ENCODE results near the gene PRKCQ.

The PRKCQ gene

GRCh38 chr10:6399879-6400278, 180.2 kb downstream of the PRKCQ start:
- Histone ChIP-seq H3K27ac (replicated peaks) (peak overlapping the region; percentile 85), H3K27me3 (ENCODE audit: insufficient read depth, poor library complexity, severe bottlenecking) (no peaks in the 10 kb centered on the region), H3K4me3 (replicated peaks; ENCODE audit: insufficient read depth, low read length) (no peak overlapping the region)
- no peak for DNase-seq (ENCODE audit: low read depth in 1 of 2, low spot score in 1 of 2)
- TF ChIP-seq, protein P1, sequence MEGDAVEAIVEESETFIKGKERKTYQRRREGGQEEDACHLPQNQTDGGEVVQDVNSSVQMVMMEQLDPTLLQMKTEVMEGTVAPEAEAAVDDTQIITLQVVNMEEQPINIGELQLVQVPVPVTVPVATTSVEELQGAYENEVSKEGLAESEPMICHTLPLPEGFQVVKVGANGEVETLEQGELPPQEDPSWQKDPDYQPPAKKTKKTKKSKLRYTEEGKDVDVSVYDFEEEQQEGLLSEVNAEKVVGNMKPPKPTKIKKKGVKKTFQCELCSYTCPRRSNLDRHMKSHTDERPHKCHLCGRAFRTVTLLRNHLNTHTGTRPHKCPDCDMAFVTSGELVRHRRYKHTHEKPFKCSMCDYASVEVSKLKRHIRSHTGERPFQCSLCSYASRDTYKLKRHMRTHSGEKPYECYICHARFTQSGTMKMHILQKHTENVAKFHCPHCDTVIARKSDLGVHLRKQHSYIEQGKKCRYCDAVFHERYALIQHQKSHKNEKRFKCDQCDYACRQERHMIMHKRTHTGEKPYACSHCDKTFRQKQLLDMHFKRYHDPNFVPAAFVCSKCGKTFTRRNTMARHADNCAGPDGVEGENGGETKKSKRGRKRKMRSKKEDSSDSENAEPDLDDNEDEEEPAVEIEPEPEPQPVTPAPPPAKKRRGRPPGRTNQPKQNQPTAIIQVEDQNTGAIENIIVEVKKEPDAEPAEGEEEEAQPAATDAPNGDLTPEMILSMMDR (IDR thresholded peaks at IDR 0.05; ENCODE audit: insufficient read depth, low read length): no peak
- no peak for TF ChIP-seq GABPA (IDR thresholded peaks at IDR 0.05; ENCODE audit: low read depth)
- TF ChIP-seq, protein P2, sequence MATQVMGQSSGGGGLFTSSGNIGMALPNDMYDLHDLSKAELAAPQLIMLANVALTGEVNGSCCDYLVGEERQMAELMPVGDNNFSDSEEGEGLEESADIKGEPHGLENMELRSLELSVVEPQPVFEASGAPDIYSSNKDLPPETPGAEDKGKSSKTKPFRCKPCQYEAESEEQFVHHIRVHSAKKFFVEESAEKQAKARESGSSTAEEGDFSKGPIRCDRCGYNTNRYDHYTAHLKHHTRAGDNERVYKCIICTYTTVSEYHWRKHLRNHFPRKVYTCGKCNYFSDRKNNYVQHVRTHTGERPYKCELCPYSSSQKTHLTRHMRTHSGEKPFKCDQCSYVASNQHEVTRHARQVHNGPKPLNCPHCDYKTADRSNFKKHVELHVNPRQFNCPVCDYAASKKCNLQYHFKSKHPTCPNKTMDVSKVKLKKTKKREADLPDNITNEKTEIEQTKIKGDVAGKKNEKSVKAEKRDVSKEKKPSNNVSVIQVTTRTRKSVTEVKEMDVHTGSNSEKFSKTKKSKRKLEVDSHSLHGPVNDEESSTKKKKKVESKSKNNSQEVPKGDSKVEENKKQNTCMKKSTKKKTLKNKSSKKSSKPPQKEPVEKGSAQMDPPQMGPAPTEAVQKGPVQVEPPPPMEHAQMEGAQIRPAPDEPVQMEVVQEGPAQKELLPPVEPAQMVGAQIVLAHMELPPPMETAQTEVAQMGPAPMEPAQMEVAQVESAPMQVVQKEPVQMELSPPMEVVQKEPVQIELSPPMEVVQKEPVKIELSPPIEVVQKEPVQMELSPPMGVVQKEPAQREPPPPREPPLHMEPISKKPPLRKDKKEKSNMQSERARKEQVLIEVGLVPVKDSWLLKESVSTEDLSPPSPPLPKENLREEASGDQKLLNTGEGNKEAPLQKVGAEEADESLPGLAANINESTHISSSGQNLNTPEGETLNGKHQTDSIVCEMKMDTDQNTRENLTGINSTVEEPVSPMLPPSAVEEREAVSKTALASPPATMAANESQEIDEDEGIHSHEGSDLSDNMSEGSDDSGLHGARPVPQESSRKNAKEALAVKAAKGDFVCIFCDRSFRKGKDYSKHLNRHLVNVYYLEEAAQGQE (IDR thresholded peaks at IDR 0.05; ENCODE audit: insufficient replicate concordance, low read depth): no peak
- TF ChIP-seq POLR2AphosphoS5 (IDR thresholded peaks at IDR 0.05; ENCODE audit: low read depth): no peak
- no peak for TF ChIP-seq SPI1 (IDR thresholded peaks at IDR 0.05; ENCODE audit: borderline replicate concordance, low read depth)

- TF ChIP-seq, protein P1 (IDR thresholded peaks at IDR 0.05; ENCODE audit: insufficient read depth, low read length): no peak
- TF ChIP-seq POLR2AphosphoS5 (IDR thresholded peaks at IDR 0.05; ENCODE audit: low read depth): no peak
- TF ChIP-seq, protein P2 (IDR thresholded peaks at IDR 0.05; ENCODE audit: insufficient replicate concordance, low read depth): no peak
- TF ChIP-seq SPI1 (IDR thresholded peaks at IDR 0.05; ENCODE audit: borderline replicate concordance, low read depth): peak; percentile 15; the same call in 1 of the 2 replicates
- no peak for TF ChIP-seq GABPA (IDR thresholded peaks at IDR 0.05; ENCODE audit: low read depth)
- Histone ChIP-seq H3K27me3 (ENCODE audit: insufficient read depth, poor library complexity, severe bottlenecking) (no peaks in the 10 kb centered on the region), H3K27ac (replicated peaks) (peak overlapping the region; percentile 85), H3K4me3 (replicated peaks; ENCODE audit: insufficient read depth, low read length) (no peak overlapping the region)
- peak; percentile 51 to 78 for DNase-seq (ENCODE audit: low read depth in 1 of 2, low spot score in 1 of 2)
Measured at GRCh38 chr10:6399231-6399741, 180.8 kb downstream of the PRKCQ start.

GRCh38 chr10:6398399-6398798, 181.7 kb downstream of the PRKCQ start:
- no peak overlapping the region for H3K4me3 ChIP-seq (replicated peaks; ENCODE audit: insufficient read depth, low read length)
- peak overlapping the region; percentile 85 for H3K27ac ChIP-seq (replicated peaks)
- TF ChIP-seq SPI1 (IDR thresholded peaks at IDR 0.05; ENCODE audit: borderline replicate concordance, low read depth): no peak
- TF ChIP-seq, protein P1 (IDR thresholded peaks at IDR 0.05; ENCODE audit: insufficient read depth, low read length): no peak
- TF ChIP-seq POLR2AphosphoS5 (IDR thresholded peaks at IDR 0.05; ENCODE audit: low read depth): no peak
- TF ChIP-seq, protein P2 (IDR thresholded peaks at IDR 0.05; ENCODE audit: insufficient replicate concordance, low read depth): no peak
- no peak for TF ChIP-seq GABPA (IDR thresholded peaks at IDR 0.05; ENCODE audit: low read depth)
- H3K27me3 ChIP-seq (ENCODE audit: insufficient read depth, poor library complexity, severe bottlenecking): no peaks in the 10 kb centered on the region
- peak in 1 of 2 experiments; percentile 24 for DNase-seq (ENCODE audit: low read depth in 1 of 2, low spot score in 1 of 2)

Data from HL-60 (cell line).